ENCODE data around the gene CHD6. TPM values are rescaled to one million over a fixed set of nuclear protein-coding genes. Genes with fewer than 3 reads are reported as not detected.

The CHD6 gene
- total RNA-seq, 1 experiment from 2014 or later, result 98.5 TPM

DNA sequence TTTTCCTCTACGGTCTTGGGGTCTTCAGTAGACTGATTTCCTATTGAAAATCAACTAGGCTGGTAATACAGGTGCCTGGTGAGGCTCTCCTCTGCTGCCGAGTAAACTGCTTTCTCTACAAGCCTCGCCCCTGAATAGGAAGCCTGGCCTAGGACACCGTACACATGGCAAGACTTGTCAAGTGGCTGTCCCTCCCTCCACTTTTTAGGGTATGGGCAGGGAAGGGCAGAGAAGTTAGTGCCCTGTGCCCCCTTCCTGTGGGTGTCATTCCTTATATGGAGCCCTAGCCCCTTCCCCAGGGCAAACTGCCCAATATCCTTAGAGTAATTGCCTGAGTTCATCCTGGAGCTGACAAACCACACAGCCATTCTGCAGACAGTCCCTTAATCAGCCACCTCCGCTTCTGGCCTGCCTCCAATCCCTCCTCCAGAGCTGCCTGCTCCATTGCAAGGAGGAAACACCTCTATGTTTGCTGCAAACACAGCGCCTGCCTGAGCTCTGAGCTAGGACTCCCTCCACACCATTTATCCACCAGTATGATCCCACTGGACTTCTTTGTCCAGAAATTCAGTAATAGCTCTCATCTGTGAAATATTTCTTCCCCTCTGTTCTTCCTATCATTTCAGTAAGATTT, 93.1 kb downstream of the CHD6 start:
- CTCF ChIA-PET, result no interaction called here
- BruUV-seq (replicated peaks), result no TSS peak
- Mint-ChIP-seq H3K36me3 (ENCODE audit: insufficient read depth, unreplicated experiment) (no peaks in the 10 kb centered on the region), H3K9me3 (ENCODE audit: low read depth, unreplicated experiment) (no peaks in the 10 kb centered on the region), H3K4me1 (ENCODE audit: low read depth, unreplicated experiment) (peaks cover 20% of the 10 kb centered on the region), H3K27me3 (ENCODE audit: unreplicated experiment) (no peaks in the 10 kb centered on the region), H3K27ac (ENCODE audit: unreplicated experiment) (no peak overlapping the region), H3K4me3 (ENCODE audit: low read depth, unreplicated experiment) (no peak overlapping the region)
- DNase-seq, result peak; percentile 63
- TF ChIP-seq, protein P1, sequence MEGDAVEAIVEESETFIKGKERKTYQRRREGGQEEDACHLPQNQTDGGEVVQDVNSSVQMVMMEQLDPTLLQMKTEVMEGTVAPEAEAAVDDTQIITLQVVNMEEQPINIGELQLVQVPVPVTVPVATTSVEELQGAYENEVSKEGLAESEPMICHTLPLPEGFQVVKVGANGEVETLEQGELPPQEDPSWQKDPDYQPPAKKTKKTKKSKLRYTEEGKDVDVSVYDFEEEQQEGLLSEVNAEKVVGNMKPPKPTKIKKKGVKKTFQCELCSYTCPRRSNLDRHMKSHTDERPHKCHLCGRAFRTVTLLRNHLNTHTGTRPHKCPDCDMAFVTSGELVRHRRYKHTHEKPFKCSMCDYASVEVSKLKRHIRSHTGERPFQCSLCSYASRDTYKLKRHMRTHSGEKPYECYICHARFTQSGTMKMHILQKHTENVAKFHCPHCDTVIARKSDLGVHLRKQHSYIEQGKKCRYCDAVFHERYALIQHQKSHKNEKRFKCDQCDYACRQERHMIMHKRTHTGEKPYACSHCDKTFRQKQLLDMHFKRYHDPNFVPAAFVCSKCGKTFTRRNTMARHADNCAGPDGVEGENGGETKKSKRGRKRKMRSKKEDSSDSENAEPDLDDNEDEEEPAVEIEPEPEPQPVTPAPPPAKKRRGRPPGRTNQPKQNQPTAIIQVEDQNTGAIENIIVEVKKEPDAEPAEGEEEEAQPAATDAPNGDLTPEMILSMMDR (IDR thresholded peaks at IDR 0.05; ENCODE audit: unreplicated experiment), result no peak
- intact Hi-C loops (cut with micrococcal nuclease; ENCODE audit: unreplicated experiment), result loop anchor here (5.0 kb wide), 1 partner anchor 37 kb away; no protein-coding TSS in a partner anchor

DNA sequence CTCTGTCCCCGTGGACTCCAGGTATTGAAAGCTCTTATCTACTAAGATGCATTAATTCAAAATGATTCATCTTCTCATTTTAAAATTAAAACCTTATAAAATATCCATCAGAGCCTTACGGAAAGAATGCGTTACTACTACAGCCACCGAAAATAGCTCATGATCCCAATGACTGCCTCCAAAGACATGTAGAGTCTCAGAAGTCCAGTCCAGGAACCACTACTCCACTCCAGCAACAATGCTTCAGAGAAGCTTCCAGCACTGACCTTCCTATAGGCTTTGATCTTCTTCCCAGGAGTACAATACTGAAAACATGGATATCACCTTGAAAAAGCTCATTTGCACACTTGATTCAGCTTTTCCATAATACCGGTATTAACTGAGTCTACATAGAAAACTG, 94.3 kb downstream of the CHD6 start:
- H3K27ac Mint-ChIP-seq (ENCODE audit: unreplicated experiment), result no peak overlapping the region
- no peaks in the 10 kb centered on the region for H3K36me3 Mint-ChIP-seq (ENCODE audit: insufficient read depth, unreplicated experiment)
- no peak overlapping the region for H3K4me3 Mint-ChIP-seq (ENCODE audit: low read depth, unreplicated experiment)
- peaks cover 20% of the 10 kb centered on the region for H3K4me1 Mint-ChIP-seq (ENCODE audit: low read depth, unreplicated experiment)
- no TSS peak for BruUV-seq (replicated peaks)
- intact Hi-C loops (cut with micrococcal nuclease; ENCODE audit: unreplicated experiment), result no loop called here
- CTCF ChIA-PET, result no interaction called here
- no peak for DNase-seq
- TF ChIP-seq, protein P1 (IDR thresholded peaks at IDR 0.05; ENCODE audit: unreplicated experiment), result no peak
- no peaks in the 10 kb centered on the region for H3K27me3 Mint-ChIP-seq (ENCODE audit: unreplicated experiment)
- H3K9me3 Mint-ChIP-seq (ENCODE audit: low read depth, unreplicated experiment), result no peaks in the 10 kb centered on the region

DNA sequence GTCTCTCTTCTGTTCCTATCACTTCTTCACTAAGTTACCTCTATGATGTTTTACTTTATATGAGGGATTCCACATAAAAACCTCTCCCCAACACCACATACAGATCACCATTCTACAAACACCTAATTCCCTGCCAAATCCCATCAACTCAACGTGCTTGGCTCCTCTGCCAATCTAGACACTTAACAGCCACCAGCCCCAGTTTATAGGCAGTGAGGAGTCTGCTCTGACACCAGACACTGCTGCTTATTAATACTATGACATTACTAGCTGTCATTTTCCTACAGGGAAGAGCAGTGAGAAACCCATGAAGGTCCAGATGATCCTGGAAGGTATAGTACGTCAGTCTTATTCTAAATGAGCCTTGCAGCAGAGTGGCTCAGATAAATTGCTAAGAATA, 104.3 kb downstream of the CHD6 start:
- peaks cover 9% of the 10 kb centered on the region for H3K4me1 Mint-ChIP-seq (ENCODE audit: low read depth, unreplicated experiment)
- CTCF ChIA-PET, result no interaction called here

DNA sequence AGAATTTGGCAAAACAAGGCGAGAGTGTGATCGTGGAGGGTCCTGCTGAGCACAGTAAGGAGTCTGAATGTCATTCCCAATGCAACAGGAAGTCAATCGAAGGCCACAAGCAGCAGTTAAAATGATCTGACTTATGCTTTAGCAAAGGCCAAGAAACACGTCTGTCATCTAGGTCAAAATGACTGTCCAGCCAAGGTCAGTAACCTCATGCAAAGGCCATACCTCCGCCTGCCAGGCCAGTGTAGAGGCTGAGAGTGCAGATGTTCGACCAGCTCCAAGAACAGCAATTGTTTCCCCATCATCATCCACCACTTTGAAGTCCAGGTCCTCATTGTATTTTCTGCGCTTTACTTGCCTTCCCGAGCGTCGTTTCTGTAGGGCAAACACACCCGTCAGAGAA, 105.6 kb downstream of the CHD6 start:
- Mint-ChIP-seq H3K4me1 (ENCODE audit: low read depth, unreplicated experiment) (peaks cover 17% of the 10 kb centered on the region), H3K36me3 (ENCODE audit: insufficient read depth, unreplicated experiment) (peaks cover 8% of the 10 kb centered on the region), H3K9me3 (ENCODE audit: low read depth, unreplicated experiment) (no peaks in the 10 kb centered on the region), H3K27me3 (ENCODE audit: unreplicated experiment) (no peaks in the 10 kb centered on the region), H3K27ac (ENCODE audit: unreplicated experiment) (no peak overlapping the region), H3K4me3 (ENCODE audit: low read depth, unreplicated experiment) (no peak overlapping the region)
- CTCF ChIA-PET, result no interaction called here
- DNase-seq, result no peak
- intact Hi-C loops (cut with micrococcal nuclease; ENCODE audit: unreplicated experiment), result no loop called here
- TF ChIP-seq, protein P1 (IDR thresholded peaks at IDR 0.05; ENCODE audit: unreplicated experiment), result no peak
- BruUV-seq (replicated peaks), result no TSS peak

More for the DNA sequence above, 104.3 kb downstream of the CHD6 start:
- intact Hi-C loops (cut with micrococcal nuclease; ENCODE audit: unreplicated experiment), result no loop called here
- H3K27me3 Mint-ChIP-seq (ENCODE audit: unreplicated experiment), result no peaks in the 10 kb centered on the region
- H3K27ac Mint-ChIP-seq (ENCODE audit: unreplicated experiment), result no peak overlapping the region
- no peak for DNase-seq
- H3K36me3 Mint-ChIP-seq (ENCODE audit: insufficient read depth, unreplicated experiment), result peaks cover 8% of the 10 kb centered on the region
- H3K9me3 Mint-ChIP-seq (ENCODE audit: low read depth, unreplicated experiment), result no peaks in the 10 kb centered on the region
- H3K4me3 Mint-ChIP-seq (ENCODE audit: low read depth, unreplicated experiment), result no peak overlapping the region
- BruUV-seq (replicated peaks), result no TSS peak
- TF ChIP-seq, protein P1 (IDR thresholded peaks at IDR 0.05; ENCODE audit: unreplicated experiment), result no peak

Data from Calu3 (cell line).